ENCODE data around the gene OR8G1.

Gene OR8G1

GRCh38 chr11:124211321-124211720 lies 29.6 kb upstream of the OR8G1 start:
- no peak for TF ChIP-seq POLR2AphosphoS5 (IDR thresholded peaks at IDR 0.05; ENCODE audit: low read depth, low read length)
- no peak for TF ChIP-seq TAF1 (IDR thresholded peaks at IDR 0.05; ENCODE audit: borderline replicate concordance, insufficient read depth, low read length)
- no peak for TF ChIP-seq FOXP2 (optimal IDR thresholded peaks at IDR 0.05; ENCODE audit: borderline replicate concordance, extremely low read depth, extremely low read length, insufficient read depth)
- no peak for TF ChIP-seq SIN3A (IDR thresholded peaks at IDR 0.05; ENCODE audit: borderline replicate concordance, insufficient read depth, low read length)
- no peak for TF ChIP-seq REST (IDR thresholded peaks at IDR 0.05; ENCODE audit: insufficient read depth in 1 of 2, low read depth in 2 of 2, low read length in 2 of 2)

- no peak for TF ChIP-seq POLR2AphosphoS5 (IDR thresholded peaks at IDR 0.05; ENCODE audit: low read depth, low read length)
- no peak for TF ChIP-seq TAF1 (IDR thresholded peaks at IDR 0.05; ENCODE audit: borderline replicate concordance, insufficient read depth, low read length)
- no peak for TF ChIP-seq SIN3A (IDR thresholded peaks at IDR 0.05; ENCODE audit: borderline replicate concordance, insufficient read depth, low read length)
- TF ChIP-seq REST (IDR thresholded peaks at IDR 0.05; ENCODE audit: insufficient read depth in 1 of 2, low read depth in 2 of 2, low read length in 2 of 2), result no peak
- TF ChIP-seq FOXP2 (optimal IDR thresholded peaks at IDR 0.05; ENCODE audit: borderline replicate concordance, extremely low read depth, extremely low read length, insufficient read depth), result no peak
Observed at GRCh38 chr11:124214027-124214426, 26.9 kb upstream of the OR8G1 start.

GRCh38 chr11:124219126-124219525 lies 21.8 kb upstream of the OR8G1 start:
- no peak for TF ChIP-seq REST (IDR thresholded peaks at IDR 0.05; ENCODE audit: insufficient read depth in 1 of 2, low read depth in 2 of 2, low read length in 2 of 2)
- TF ChIP-seq FOXP2 (optimal IDR thresholded peaks at IDR 0.05; ENCODE audit: borderline replicate concordance, extremely low read depth, extremely low read length, insufficient read depth), result no peak
- no peak for TF ChIP-seq SIN3A (IDR thresholded peaks at IDR 0.05; ENCODE audit: borderline replicate concordance, insufficient read depth, low read length)
- TF ChIP-seq TAF1 (IDR thresholded peaks at IDR 0.05; ENCODE audit: borderline replicate concordance, insufficient read depth, low read length), result no peak
- no peak for TF ChIP-seq POLR2AphosphoS5 (IDR thresholded peaks at IDR 0.05; ENCODE audit: low read depth, low read length)

- TF ChIP-seq TAF1 (IDR thresholded peaks at IDR 0.05; ENCODE audit: borderline replicate concordance, insufficient read depth, low read length), result no peak
- TF ChIP-seq FOXP2 (optimal IDR thresholded peaks at IDR 0.05; ENCODE audit: borderline replicate concordance, extremely low read depth, extremely low read length, insufficient read depth), result no peak
- TF ChIP-seq REST (IDR thresholded peaks at IDR 0.05; ENCODE audit: insufficient read depth in 1 of 2, low read depth in 2 of 2, low read length in 2 of 2), result no peak
- TF ChIP-seq POLR2AphosphoS5 (IDR thresholded peaks at IDR 0.05; ENCODE audit: low read depth, low read length), result no peak
- no peak for TF ChIP-seq SIN3A (IDR thresholded peaks at IDR 0.05; ENCODE audit: borderline replicate concordance, insufficient read depth, low read length)
Observed at GRCh38 chr11:124222407-124222806, 18.5 kb upstream of the OR8G1 start.

GRCh38 chr11:124225471-124225870 lies 15.4 kb upstream of the OR8G1 start:
- TF ChIP-seq REST (IDR thresholded peaks at IDR 0.05; ENCODE audit: insufficient read depth in 1 of 2, low read depth in 2 of 2, low read length in 2 of 2) (no peak), POLR2AphosphoS5 (IDR thresholded peaks at IDR 0.05; ENCODE audit: low read depth, low read length) (no peak), SIN3A (IDR thresholded peaks at IDR 0.05; ENCODE audit: borderline replicate concordance, insufficient read depth, low read length) (no peak), TAF1 (IDR thresholded peaks at IDR 0.05; ENCODE audit: borderline replicate concordance, insufficient read depth, low read length) (no peak)

Measured in PFSK-1 (cell line).